Fibroblast of skin of right biceps (primary cell): ENCODE measurements around the gene GCKR.
"Not testable (repeated sequence)": the region's sequence is repeated elsewhere in the genome, so short reads cannot be mapped to it uniquely, and the experiment has no call there.

Experiments used
- DNase-seq: peaks from one replicate; pipeline ENCODE4 v3.0.0-alpha.2; 2013

Gene GCKR

GRCh38 chr2:27509326-27509725 lies 12.7 kb downstream of the GCKR start:
- peak; percentile 18 for DNase-seq

DNA sequence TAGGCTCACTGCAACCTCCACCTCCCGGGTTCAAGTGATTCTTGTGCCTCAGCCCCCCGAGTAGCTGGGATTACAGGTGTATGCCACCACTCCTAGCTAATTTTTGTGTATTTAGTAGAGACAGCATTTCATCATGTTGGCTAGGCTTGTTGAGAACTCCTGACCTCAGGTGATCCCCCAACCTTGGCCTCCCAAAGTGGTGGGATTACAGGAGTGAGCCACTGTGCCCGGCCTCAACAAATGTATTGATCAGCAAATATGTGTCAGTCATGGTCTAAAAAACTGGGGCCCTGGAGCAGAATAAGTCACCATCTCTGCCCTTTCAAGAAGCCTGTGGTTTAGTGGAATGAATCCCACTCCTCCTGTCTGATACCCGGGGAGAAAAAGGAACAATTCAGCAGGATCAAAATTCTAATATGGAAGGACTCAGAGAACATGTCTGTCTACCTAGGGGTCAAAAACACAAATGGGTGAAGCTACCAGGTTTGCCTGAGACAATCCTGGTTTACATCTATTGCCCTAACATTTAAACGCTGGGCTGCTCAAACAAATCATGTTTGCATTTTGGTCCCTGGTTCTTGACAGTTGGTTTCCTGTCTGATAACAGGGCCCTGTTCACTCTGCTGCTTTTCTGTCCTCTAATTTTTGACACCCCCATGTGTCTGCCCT lies 21.6 kb downstream of the GCKR start:
- DNase-seq: no peak

DNA sequence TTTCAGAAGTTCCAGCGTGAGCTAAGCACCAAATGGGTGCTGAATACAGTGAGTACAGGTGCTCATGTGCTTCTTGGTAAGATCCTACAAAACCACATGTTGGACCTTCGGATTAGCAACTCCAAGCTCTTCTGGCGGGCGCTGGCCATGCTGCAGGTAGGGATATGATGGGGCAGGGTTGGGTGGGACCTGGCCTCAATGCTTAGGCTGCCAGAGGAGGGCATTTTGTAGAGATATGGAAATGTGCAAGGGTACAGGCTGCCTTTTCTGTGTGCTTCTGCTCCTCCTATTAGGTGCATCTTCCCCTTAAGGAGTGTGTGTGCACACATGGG lies 22.1 kb downstream of the GCKR start:
- no peak for DNase-seq

DNA sequence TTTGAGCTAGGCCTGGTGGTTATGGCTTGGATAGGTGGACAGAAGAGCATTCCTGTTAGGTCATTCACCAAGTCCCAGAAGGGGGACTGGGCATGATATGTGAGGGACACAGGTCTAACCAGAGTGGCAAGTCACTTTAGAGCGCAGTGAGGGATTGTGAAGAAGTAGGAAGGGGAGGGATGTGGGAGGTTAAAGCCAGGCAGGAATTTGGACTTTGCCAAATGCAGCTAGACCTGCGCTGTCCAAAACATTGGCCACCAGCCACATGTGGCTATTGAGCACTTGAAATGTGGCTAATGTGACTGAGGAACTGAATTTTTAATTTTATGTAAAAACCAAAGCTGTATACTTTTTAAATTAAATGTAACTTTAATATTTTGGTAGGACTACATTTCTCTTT lies 23.7 kb downstream of the GCKR start:
- no peak for DNase-seq

DNA sequence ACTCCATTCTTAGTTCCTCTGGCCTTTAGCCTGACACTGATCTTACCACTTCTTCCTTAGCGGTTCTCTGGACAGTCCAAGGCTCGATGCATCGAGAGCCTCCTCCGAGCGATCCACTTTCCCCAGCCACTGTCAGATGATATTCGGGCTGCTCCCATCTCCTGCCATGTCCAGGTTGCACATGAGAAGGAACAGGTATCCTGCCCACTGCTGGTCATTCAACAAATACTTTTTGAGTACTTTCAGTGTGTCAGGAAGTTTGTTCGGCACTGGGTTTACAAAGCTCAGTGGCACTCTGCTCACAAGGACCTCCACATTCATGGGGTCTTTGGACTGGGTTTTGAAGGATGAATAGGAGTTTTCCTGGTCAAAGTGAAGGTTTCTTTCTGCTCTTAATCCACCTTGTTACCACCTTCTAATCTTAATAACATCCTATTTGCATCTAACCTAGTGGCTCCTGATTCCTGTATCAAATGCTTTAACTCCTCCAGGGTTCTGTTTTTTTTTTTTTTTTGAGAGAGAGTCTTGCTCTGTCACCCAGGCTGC lies 25.8 kb downstream of the GCKR start:
- no peak for DNase-seq

GRCh38 chr2:27527182-27527581 lies 30.5 kb downstream of the GCKR start:
- no peak for DNase-seq

- no peak for DNase-seq
Measured at GRCh38 chr2:27531983-27532382, 35.3 kb downstream of the GCKR start.

- DNase-seq: no peak
Measured at GRCh38 chr2:27537287-27537686, 40.6 kb downstream of the GCKR start.

DNA sequence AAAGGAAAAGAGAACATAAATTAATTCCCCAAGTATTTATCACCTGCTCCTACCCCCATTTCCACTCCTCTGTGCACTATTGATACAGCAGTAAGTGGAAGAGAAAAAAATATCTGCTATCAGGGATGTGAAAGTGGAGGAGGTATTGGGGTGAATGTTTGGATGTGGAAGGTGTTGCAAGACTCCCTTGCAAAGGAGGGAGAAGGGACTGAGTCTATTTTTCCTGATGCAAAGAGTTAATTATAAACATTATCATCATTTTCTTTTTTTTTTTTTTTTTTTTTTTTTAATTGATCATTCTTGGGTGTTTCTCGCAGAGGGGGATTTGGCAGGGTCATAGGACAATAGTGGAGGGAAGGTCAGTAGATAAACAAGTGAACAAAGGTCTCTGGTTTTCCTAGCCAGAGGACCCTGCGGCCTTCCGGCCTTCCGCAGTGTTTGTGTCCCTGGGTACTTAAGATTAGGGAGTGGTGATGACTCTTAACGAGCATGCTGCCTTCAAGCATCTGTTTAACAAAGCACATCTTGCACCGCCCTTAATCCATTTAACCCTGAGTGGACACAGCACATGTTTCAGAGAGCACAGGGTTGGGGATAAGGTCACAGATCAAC lies 42.3 kb downstream of the GCKR start:
- not testable (repeated sequence) for DNase-seq

DNA sequence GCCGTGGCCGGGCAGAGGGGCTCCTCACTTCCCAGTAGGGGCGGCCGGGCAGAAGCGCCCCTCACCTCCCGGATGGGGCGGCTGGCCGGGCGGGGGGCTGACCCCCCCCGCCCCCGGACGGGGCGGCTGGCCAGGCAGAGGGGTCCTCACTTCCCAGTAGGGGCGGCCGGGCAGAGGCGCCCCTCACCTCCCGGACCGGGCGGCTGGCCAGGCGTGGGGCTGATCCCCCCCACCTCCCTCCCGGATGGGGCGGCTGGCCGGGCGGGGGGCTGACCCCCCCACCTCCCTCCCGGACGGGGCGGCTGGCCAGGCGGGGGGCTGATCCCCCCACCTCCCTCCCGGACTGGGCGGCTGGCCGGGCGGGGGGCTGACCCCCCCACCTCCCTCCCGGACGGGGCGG lies 43.0 kb downstream of the GCKR start:
- not testable (repeated sequence) for DNase-seq

- no peak for DNase-seq
Measured at GRCh38 chr2:27544143-27544821, 47.6 kb downstream of the GCKR start.

GRCh38 chr2:27545348-27546141 lies 48.9 kb downstream of the GCKR start:
- DNase-seq: peak; percentile 63

DNA sequence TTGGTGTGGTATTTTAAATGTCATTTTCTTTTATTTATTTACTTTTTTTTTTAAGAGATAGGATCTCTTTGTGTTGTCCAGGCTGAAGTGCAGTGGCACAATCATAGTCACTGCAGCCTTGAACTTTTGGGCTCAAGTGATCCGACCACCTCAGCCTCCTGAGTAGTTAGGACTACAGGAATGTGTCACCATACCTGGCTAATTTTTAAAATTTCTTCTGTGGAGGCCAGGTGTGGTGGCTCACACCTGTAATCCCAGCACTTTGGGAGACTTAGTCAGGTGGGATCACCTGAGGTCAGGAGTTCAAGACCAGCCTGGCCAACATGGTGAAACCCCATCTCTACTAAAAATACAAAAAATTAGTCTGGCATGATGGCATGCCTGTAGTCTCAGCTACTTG lies 52.7 kb downstream of the GCKR start:
- DNase-seq: no peak

GRCh38 chr2:27551514-27551913 lies 54.9 kb downstream of the GCKR start:
- DNase-seq: no peak

- DNase-seq: no peak
Measured at GRCh38 chr2:27552941-27553340, 56.3 kb downstream of the GCKR start.

GRCh38 chr2:27554451-27554850 lies 57.8 kb downstream of the GCKR start:
- not testable (repeated sequence) for DNase-seq

- DNase-seq: no peak
Measured at GRCh38 chr2:27559228-27559627, 62.6 kb downstream of the GCKR start.

DNA sequence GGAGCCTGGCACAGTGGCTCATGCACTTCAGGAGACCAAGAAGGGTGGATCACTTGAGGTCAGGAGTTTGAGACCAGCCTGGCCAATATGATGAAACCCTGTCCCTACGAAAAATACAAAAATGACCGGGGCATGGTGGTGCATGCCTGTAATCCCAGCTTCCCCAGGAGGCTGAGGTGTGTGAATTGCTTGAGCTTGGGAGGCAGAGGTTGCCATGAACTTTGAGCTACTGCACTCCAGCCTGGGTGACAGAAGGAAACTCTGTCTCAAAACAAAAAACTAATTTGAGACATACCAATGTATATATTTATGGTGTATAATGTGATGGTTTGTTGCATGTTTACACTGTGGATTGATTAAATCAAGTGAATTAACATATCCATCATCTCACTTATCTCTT lies 64.4 kb downstream of the GCKR start:
- DNase-seq: no peak

DNA sequence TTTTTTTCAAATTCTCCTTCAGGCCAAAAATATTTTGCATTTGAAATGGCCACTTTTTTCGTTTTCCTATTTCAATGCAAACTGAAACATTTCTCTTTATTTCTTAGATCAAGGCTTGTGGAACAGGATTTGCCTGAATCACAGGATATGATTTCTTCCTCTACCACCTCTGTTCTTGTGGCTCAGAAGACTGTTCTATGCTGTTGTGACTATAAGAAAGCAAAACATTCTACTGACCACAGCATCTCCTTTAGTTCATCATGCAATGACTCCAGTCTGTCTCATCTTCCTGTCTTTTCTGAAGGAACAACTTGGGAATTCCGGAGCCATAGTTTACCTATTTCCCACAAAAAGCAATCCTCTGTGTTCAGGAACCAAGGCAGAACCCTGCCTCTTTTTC lies 70.0 kb downstream of the GCKR start:
- DNase-seq: peak; percentile 84

- DNase-seq: peak; percentile 37
Measured at GRCh38 chr2:27569398-27569797, 72.8 kb downstream of the GCKR start.

- DNase-seq: no peak
Measured at GRCh38 chr2:27571197-27571596, 74.6 kb downstream of the GCKR start.

GRCh38 chr2:27571681-27572080 lies 75.0 kb downstream of the GCKR start:
- DNase-seq: no peak

- DNase-seq: no peak
Measured at GRCh38 chr2:27572439-27572838, 75.8 kb downstream of the GCKR start.
